ENCODE measurements around the gene ARHGDIA.

DNA sequence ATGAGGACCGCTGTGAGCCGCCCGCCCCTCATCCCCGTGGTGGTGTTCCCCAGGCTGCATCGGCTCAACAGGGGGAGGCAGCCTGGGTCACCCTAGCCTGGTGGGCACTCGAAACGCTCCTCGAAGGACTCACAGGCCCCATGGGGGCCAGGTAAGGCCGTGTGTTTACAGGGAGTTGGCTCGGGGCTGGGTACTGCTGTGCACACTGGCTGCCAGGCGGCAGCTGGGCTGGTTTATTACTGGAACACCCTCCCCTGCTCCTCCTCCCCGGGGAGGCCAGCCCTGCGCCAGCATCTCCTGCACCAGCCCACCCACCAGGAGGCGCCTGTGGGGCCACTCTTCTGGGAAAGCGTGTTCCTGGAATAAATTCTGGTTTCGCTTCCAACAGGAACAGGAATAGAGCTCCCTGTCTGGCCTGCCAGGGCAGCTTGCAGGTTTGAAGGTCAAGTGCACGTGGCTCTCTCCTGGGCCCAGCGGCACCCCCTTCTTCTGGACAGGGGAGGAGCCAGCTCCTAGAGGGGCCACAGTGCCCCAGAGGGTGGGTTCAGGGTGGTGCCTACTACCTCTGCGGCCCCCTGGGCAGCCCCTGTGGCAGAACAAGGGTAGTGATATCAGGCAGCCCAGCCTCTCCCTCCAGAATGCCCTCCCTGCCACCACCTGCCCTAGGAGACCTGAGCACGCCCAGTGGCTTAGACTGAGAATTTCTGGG, 49.4 kb downstream of the ARHGDIA start:
- TF ChIP-seq, protein P1, sequence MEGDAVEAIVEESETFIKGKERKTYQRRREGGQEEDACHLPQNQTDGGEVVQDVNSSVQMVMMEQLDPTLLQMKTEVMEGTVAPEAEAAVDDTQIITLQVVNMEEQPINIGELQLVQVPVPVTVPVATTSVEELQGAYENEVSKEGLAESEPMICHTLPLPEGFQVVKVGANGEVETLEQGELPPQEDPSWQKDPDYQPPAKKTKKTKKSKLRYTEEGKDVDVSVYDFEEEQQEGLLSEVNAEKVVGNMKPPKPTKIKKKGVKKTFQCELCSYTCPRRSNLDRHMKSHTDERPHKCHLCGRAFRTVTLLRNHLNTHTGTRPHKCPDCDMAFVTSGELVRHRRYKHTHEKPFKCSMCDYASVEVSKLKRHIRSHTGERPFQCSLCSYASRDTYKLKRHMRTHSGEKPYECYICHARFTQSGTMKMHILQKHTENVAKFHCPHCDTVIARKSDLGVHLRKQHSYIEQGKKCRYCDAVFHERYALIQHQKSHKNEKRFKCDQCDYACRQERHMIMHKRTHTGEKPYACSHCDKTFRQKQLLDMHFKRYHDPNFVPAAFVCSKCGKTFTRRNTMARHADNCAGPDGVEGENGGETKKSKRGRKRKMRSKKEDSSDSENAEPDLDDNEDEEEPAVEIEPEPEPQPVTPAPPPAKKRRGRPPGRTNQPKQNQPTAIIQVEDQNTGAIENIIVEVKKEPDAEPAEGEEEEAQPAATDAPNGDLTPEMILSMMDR (IDR thresholded peaks at IDR 0.05): peak; percentile 51 to 87 (median 69)
- TF ChIP-seq POLR2A (IDR thresholded peaks at IDR 0.05) (peak; percentile 29), EP300 (IDR thresholded peaks at IDR 0.05; ENCODE audit: low read depth) (no peak)
